Thyroid gland (tissue), 4 donors: ENCODE results near the gene SEMA4B. TPM values are rescaled to one million over a fixed set of nuclear protein-coding genes. Genes with fewer than 3 reads are reported as not detected.
"Not testable (repeated sequence)": the region's sequence is repeated elsewhere in the genome, so short reads cannot be mapped to it uniquely, and the experiment has no call there.

ENCODE experiments used
- DNase-seq, 2 donors: peaks; one replicate each; pipeline ENCODE4 v3.0.0-alpha.2; 2019
- H3K27ac ChIP-seq, 3 donors: fragments of 200-600 bp; sonication (generic); 1 replicate in 2 of 3; 2 replicates in 1 of 3; pipeline ENCODE4 v1.5.1; 2016 to 2019; ENCODE audit warnings: mild to moderate bottlenecking in 1 of 3, moderate library complexity in 1 of 3
- H3K27me3 ChIP-seq: fragments of 200-600 bp; sonication (generic); one replicate; pipeline ENCODE4 v1.5.1; 2019
- H3K36me3 ChIP-seq, 2 donors: fragments of 200-600 bp; sonication (generic); one replicate each; pipeline ENCODE4 v1.5.1; 2016 to 2019
- H3K4me1 ChIP-seq, 2 donors: fragments of 200-600 bp; sonication (generic); one replicate each; pipeline ENCODE4 v1.5.1; 2017 to 2019
- H3K4me3 ChIP-seq, 3 donors: fragments of 200-600 bp; sonication (generic); replicated peaks in 1 of 3; 1 replicate in 2 of 3; 2 replicates in 1 of 3; pipeline ENCODE4 v1.5.1; 2016; ENCODE audit warnings: mild to moderate bottlenecking in 1 of 3
- H3K9me3 ChIP-seq: fragments of 200-600 bp; sonication (generic); one replicate; pipeline ENCODE4 v1.5.1; 2017
- POLR2A ChIP-seq, 2 donors: fragments of 450-650 bp; IDR thresholded peaks; one replicate each; pipeline ENCODE4 v1.6.1; 2017; ENCODE audit warnings: antibody characterized with exemption in 2 of 2, mild to moderate bottlenecking in 2 of 2, moderate library complexity in 1 of 2
- WGBS, 2 donors: methylation state at CpG; one replicate each; pipeline ENCODE4 v1.1.5; 2017; 5-methylcytosine and 5-hydroxymethylcytosine counted together
- intact Hi-C: fragments of 100-400 bp; cut with DNase I; formaldehyde crosslinking; loops from one replicate; pipeline ENCODE4 v1.15.1; 2023
- total RNA-seq, 4 donors: library from RNA; depleted of rRNA; stranded (reverse); fragments of >200 nt; gene quantifications; one replicate each; pipeline ENCODE4 v1.2.3, GENCODE V29; 2016
- TF ChIP-seq, protein P1 (sequence below), 6 experiments: fragments of 200-600 bp in 3 of 6; fragments of 450-650 bp in 3 of 6; sonication (generic) in 3 of 6; IDR thresholded peaks; one replicate each; pipeline ENCODE4 v1.5.1; 2016 to 2019; ENCODE audit warnings: antibody characterized with exemption in 6 of 6, mild to moderate bottlenecking in 2 of 6, inconsistent platforms in 1 of 6, moderate library complexity in 1 of 6

SEMA4B gene
- total RNA-seq, 4 donors from 2014 or later, result 49.5 to 163 (median 69.9) TPM

- intact Hi-C loops, result no loop called here
- H3K27me3 ChIP-seq, result no peaks in the 10 kb centered on the region
- H3K4me3 ChIP-seq, result no peak overlapping the region
- peaks cover 57 to 64% of the 10 kb centered on the region in 2 donors for H3K4me1 ChIP-seq
- peak overlapping the region; percentile 5 to 96 (median 87) for H3K27ac ChIP-seq
- no peaks in the 10 kb centered on the region for H3K9me3 ChIP-seq
- TF ChIP-seq POLR2A (IDR thresholded peaks at IDR 0.05), result no peak
- TF ChIP-seq, protein P1, sequence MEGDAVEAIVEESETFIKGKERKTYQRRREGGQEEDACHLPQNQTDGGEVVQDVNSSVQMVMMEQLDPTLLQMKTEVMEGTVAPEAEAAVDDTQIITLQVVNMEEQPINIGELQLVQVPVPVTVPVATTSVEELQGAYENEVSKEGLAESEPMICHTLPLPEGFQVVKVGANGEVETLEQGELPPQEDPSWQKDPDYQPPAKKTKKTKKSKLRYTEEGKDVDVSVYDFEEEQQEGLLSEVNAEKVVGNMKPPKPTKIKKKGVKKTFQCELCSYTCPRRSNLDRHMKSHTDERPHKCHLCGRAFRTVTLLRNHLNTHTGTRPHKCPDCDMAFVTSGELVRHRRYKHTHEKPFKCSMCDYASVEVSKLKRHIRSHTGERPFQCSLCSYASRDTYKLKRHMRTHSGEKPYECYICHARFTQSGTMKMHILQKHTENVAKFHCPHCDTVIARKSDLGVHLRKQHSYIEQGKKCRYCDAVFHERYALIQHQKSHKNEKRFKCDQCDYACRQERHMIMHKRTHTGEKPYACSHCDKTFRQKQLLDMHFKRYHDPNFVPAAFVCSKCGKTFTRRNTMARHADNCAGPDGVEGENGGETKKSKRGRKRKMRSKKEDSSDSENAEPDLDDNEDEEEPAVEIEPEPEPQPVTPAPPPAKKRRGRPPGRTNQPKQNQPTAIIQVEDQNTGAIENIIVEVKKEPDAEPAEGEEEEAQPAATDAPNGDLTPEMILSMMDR (IDR thresholded peaks at IDR 0.05), result no peak
- DNase-seq, result no peak
- no peaks in the 10 kb centered on the region for H3K36me3 ChIP-seq
- WGBS, 2 donors, result 88 to 93% methylated on average over 9 of the region's 9 CpGs
Observed at GRCh38 chr15:90162956-90163355, 38.2 kb upstream of the SEMA4B start.

DNA sequence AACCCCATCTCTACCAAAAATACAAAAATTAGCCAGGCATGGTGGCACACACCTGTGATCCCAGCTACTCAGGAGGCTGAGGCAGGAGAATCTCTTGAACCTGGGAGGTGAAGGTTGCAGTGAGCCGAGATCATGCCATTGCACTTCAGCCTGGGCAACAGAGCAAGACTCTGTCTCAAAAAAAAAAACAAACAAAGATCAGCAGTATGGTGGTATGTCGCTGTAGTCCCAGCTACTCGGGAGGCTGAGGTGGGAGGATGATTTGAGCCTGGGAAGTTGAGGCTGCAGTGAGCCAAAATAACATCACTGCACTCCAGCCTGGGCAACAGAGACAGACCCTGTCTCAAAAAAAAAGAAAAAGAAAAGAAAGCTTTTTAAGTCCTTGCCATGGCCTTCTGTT, 36.9 kb upstream of the SEMA4B start:
- DNase-seq, H3K9me3 ChIP-seq, H3K36me3 ChIP-seq, intact Hi-C loops, H3K27me3 ChIP-seq, H3K4me3 ChIP-seq: not testable (repeated sequence)
- H3K27ac ChIP-seq, result peak overlapping the region; percentile 25 to 96 (median 87)
- H3K4me1 ChIP-seq, result peaks cover 44 to 51% of the 10 kb centered on the region in 2 donors
- WGBS, 2 donors, result 93% methylated on average over 3 of the region's 3 CpGs

- no peak for TF ChIP-seq POLR2A (IDR thresholded peaks at IDR 0.05)
- TF ChIP-seq, protein P1 (IDR thresholded peaks at IDR 0.05), result no peak
- DNase-seq, result no peak
- H3K27ac ChIP-seq, result peak overlapping the region; percentile 87 to 97 (median 96)
- 85 to 88% methylated on average over 1 of the region's 1 CpG for WGBS, 2 donors
- H3K27me3 ChIP-seq, result no peaks in the 10 kb centered on the region
- no peak overlapping the region for H3K4me3 ChIP-seq
- H3K36me3 ChIP-seq, result no peaks in the 10 kb centered on the region
- intact Hi-C loops, result no loop called here
- no peaks in the 10 kb centered on the region for H3K9me3 ChIP-seq
- H3K4me1 ChIP-seq, result peaks cover 38 to 42% of the 10 kb centered on the region in 2 donors
Observed at GRCh38 chr15:90165157-90165556, 36.0 kb upstream of the SEMA4B start.

DNA sequence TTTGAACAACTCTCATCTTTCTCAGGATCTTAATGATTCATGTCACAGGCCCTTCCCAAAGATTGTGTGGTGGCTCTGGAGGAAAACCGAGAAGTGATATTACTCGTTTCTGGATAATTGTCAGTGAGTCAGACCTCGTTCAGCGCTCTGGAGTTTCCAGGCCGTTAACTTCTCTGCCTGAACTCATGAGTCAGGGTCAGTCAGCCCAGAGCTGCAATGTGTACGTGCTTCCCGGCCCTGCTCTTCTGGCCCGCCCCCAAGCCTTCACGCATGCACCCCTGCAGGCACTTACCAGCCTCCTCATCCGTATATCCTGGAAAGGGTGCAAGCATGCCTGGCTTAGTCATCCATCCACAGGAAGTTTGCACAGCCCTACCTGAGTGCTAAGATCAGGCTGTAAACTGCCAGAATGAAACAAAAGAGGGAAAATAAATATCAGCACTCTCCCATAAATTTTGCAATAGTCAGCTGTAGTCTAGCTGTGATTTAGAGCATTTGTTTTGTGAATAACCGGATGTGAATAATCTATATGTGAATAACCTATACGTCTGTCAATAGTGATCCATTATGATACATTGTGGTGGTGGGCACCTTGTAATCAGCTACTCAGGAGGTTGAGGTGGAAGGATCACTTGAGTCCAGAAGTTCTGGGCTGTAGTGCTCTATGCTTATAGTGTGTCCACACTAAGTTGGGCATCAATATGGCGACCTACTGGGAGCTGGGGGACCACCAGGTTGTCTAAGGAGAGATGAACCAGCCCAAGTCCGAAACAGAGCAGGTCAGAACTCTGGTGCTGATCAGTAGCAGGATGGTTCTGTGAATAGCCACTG, 35.3 kb upstream of the SEMA4B start:
- Histone ChIP-seq H3K4me3 (no peak overlapping the region), H3K27me3 (no peaks in the 10 kb centered on the region), H3K4me1 (peaks cover 31 to 35% of the 10 kb centered on the region in 2 donors), H3K9me3 (no peaks in the 10 kb centered on the region), H3K36me3 (no peaks in the 10 kb centered on the region), H3K27ac (peak overlapping the region; percentile 87 to 97 (median 96))
- peak; percentile 99 for DNase-seq
- TF ChIP-seq POLR2A (IDR thresholded peaks at IDR 0.05), result peak in 1 of 2 donors; percentile 78
- TF ChIP-seq, protein P1 (IDR thresholded peaks at IDR 0.05), result no peak
- WGBS, 2 donors, result 16 to 22% methylated on average over 14 of the region's 14 CpGs
- intact Hi-C loops, result no loop called here

- 95 to 97% methylated on average over 4 of the region's 4 CpGs for WGBS, 2 donors
- no peak for DNase-seq
- TF ChIP-seq, protein P1 (IDR thresholded peaks at IDR 0.05), result no peak
- TF ChIP-seq POLR2A (IDR thresholded peaks at IDR 0.05), result no peak
- Histone ChIP-seq H3K27me3 (no peaks in the 10 kb centered on the region), H3K4me3 (no peak overlapping the region), H3K36me3 (no peaks in the 10 kb centered on the region), H3K9me3 (no peaks in the 10 kb centered on the region), H3K27ac (peak overlapping the region; percentile 86 to 96 (median 87)), H3K4me1 (peaks cover 20 to 23% of the 10 kb centered on the region in 2 donors)
- intact Hi-C loops, result no loop called here
Observed at GRCh38 chr15:90167121-90167520, 34.0 kb upstream of the SEMA4B start.
